NK-92 (cell line): Measurements from ENCODE around the gene CLDN3.

Experiments used
- DNase-seq: peaks from one replicate; lab custom pipeline; 2025; ENCODE audit not compliant: unreplicated experiment; lab: John Stamatoyannopoulos, UW

CLDN3 gene

GRCh38 chr7:73770860-73771670, 995 bp upstream of the CLDN3 start:
- no peak for DNase-seq

GRCh38 chr7:73769481-73770001, 529 bp downstream of the CLDN3 start:
- DNase-seq = no peak

DNA sequence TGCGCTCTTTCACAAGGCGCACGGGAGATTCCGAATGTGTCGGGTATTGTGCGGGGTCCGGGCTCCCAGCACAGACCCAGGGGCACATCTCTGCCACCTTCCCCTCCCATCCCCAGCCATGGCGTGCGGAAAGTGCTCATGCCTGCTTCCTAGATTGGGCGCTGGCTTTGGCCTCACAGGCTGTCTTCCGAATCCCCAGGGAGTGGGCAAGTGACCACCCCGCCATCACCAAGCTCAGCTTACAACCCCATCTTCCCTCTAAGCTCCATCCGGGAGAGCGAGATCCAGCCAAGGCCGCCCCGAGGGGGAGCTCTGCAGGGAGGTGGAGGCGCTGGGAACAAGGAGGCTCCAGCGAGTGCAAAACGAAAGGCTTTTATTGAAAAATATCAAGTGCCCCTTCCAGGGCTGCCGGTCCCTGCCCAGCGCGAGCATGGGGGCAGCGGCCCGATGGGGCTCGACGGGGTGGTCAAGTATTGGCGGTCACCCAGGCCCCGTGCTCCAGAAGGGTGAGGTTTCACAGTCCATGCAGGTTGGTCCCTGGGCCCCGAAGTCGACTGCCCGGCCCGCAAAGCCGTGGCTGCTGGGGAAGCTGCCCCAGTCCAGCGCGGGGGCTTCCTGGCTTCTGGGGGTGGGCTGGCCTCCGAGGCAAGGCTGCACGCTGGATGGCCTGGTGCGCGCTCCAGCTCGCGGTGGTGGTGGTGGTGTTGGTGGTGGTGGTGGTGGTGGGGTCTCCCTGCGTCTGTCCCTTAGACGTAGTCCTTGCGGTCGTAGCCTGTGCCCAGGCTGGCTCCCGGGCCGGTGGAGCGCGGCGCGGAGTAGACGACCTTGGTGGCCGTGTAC, 1.2 kb downstream of the CLDN3 start:
- no peak for DNase-seq

- DNase-seq = no peak
Observed at GRCh38 chr7:73766556-73767229, 3.4 kb downstream of the CLDN3 start.

DNA sequence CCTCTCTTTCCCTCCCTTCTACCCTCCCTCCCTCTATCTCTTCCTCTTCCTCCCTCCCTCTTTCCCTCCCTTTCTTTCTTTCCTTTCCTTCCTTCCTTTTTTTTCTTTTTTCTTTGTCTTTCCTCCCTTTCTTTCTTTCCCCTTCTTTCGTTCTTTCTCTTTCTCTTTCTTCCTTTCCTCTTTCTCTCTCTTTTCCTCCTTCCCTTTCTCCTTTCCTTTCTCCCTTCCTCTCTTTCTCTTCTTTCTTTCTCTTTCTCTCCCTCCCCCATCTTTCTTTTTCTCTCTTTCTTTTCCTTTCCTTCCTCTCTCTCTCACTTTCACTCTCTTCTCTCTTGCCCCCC, 7.4 kb downstream of the CLDN3 start:
- DNase-seq = no peak

- no peak for DNase-seq
Observed at GRCh38 chr7:73761854-73762658, 8.0 kb downstream of the CLDN3 start.

DNA sequence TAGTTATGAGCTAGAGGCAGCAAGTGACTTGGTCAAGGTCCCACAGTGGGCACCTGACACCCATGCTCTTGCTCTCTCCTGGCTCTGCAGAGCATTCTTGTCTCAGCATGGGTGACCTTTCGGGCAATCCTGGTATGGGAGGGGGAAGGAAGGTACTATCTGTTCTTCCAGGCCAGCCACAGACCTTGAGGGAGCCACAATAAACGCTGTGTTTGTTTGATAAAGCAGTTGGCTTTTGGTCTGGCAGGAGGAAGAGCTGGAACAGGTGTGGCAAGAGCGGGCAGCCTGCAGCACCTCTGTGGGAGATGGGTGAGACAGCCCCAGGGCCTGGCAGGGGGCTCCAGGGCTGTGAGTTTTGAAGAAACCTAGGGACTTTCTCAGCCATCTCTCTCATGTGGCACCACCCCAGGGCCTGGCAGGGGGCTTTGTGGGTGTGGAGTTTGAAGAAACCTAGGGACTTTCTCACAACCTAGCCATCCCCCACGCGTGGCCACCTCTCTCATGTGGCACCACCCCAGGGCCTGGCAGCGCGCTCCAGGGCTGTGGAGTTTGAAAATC, 11.4 kb downstream of the CLDN3 start:
- DNase-seq = no peak

GRCh38 chr7:73749931-73750776, 19.9 kb downstream of the CLDN3 start:
- DNase-seq = no peak

DNA sequence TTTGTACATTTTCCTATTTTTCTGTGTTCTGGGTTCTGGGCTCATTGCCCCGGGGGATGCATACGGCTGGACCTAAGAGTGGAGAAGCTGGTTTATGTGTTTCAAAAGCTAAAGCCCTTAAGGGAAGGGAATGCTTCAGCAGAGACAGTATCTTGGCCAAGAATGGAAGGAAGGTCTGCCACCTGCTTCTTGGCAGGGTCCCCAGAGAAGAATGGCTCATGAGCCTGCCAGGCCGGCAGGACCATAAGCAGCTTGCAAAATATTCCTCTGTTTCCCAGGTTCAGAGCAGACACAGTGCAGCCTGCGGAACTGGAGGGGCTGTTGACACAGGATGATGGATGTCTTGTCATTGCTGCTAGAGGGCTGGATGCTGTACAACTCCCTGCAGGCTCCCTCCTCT, 23.7 kb downstream of the CLDN3 start:
- no peak for DNase-seq

DNA sequence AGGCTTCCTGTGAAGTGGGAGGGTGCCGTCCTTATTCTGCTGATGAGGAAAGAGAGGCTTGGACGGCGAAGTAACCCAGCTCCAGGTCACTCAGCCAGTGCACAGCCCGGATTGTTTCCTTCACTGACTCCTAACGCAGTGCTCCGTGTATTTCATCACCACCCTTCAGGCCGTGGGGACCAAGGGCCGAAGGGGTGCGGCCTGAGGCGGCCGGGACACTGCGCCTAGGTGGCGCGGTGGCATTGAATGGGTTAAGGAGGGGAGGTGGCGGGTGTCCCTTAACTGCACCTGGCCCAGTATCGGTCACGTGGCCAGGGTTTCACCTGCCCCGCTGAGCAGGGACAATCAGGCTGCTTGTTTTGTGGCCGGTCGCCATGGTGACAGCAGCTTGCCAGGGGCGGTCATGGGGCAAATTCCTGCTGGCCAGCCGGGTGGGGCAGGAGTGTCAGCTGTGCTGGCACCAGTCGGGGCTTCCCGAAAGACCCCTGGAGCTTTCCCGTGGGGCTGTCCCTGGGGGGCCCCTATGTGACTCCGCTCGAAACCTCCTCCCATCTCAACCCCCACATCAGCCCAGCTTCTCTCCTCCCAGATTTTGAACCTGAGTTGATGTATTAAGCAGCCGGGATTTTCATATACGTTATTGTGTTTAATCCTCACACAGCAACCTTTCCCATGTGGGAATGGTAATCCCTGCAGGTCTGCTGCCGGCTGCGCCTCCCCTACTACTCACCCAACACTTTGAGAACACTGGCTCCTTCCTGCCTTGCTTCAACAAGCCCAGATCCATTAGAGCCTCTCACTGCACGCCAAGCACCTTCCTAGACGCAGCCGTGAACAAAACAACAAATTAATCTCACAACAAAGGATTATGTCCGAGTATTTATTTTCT, 27.1 kb downstream of the CLDN3 start:
- DNase-seq = no peak

- DNase-seq = no peak
Observed at GRCh38 chr7:73742338-73742752, 27.7 kb downstream of the CLDN3 start.

GRCh38 chr7:73741600-73741999, 28.5 kb downstream of the CLDN3 start:
- DNase-seq = no peak

- no peak for DNase-seq
Observed at GRCh38 chr7:73740771-73741170, 29.3 kb downstream of the CLDN3 start.

GRCh38 chr7:73740212-73740611, 29.9 kb downstream of the CLDN3 start:
- no peak for DNase-seq

- DNase-seq = no peak
Observed at GRCh38 chr7:73739387-73739767, 30.7 kb downstream of the CLDN3 start.

- DNase-seq = peak; percentile 75
Observed at GRCh38 chr7:73738612-73739386, 31.3 kb downstream of the CLDN3 start, which contains the start of gene ABHD11. Gene ABHD11 (minus strand): TSS chr7:73738802. CDS start chr7:73738770, 32 bp downstream.

DNA sequence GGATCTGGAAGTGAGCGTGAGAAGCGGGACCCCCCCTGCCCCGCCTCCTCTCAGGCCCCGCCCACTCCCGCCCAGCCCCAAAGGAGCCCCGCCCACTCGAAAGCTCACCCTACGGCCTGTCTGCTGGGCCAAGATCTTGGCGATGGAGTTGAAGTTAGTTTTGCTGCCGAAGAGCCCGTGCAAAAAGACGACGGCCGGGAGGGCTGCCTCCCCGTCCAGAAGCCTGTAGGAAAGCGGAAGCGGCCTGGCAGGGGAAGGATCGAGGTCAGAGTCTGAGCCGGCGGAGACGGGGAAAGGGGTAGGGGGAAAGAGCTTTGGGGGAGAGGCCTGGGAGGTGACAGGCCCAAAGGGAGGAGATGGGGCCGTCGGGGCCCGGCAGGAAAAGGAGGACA, 31.9 kb downstream of the CLDN3 start:
- no peak for DNase-seq
